NAMALWA (cell line): ENCODE measurements around the gene CHD6.

ENCODE experiments used
- DNase-seq: peaks from one replicate; pipeline ENCODE4 v3.0.0-alpha.2; 2015; ENCODE audit warnings: low spot score

CHD6 gene

GRCh38 chr20:41393705-41394066, 224.5 kb downstream of the CHD6 start:
- DNase-seq = no peak

- no peak for DNase-seq
Observed at GRCh38 chr20:41392871-41393704, 225.1 kb downstream of the CHD6 start.

- no peak for DNase-seq
Observed at GRCh38 chr20:41392295-41392694, 225.9 kb downstream of the CHD6 start.

DNA sequence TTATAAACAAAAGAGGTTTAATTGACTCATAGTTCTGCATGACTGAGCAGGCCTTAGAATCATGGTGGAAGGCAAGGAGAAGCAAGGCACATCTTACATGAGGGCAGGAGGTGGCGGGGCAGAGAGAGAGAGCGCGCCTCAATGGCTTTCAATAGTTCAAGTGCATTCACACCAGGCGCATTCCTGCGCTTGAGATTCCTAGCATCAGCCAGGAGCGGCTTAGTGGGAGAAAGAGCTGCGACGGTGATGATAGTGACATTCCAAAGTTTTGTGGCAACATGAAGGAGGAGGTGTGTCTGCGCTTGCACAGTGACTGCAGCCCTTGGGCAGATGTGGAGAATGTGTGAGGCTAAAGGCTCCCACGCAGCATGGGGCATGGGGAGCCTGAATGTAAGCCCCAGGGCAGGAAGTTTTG, 226.6 kb downstream of the CHD6 start:
- no peak for DNase-seq

DNA sequence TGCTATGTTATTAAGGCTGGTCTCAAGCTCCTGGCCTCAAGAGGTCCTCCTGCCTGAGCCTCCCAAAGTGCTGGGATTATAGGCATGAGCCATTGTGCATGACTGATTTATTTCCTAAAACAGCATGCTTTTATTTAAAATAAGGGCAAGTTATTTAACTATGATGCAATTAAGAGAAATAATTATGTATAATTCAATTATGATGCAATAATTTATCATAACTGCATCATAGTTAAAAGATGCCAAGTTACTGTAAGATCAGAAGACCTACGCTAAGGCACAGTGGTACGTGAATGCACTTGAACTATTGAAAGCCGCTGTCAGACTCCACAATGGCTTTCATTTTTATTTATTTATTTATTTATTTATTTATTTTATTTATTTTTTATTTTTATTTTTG, 227.3 kb downstream of the CHD6 start:
- no peak for DNase-seq

DNA sequence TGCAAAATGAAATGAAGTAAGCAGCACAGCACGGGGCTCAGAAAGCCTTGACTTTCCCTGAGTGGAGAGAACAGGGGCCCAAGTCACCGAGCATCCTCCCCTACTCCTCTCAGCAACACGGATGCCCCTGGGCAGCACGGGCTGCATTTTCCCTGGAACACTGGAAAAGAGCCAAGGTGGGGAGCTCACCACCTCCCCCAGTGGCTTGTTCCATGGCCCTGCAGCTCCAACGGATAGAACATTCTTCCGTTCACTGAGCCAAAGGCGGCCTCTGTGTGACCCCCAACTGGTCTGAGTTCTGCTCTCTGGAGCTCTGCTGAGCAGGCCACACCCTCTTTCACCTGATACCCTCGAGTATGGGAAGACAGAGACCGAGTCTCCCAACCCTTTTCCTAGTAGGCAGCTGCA, 230.7 kb downstream of the CHD6 start:
- DNase-seq = no peak

DNA sequence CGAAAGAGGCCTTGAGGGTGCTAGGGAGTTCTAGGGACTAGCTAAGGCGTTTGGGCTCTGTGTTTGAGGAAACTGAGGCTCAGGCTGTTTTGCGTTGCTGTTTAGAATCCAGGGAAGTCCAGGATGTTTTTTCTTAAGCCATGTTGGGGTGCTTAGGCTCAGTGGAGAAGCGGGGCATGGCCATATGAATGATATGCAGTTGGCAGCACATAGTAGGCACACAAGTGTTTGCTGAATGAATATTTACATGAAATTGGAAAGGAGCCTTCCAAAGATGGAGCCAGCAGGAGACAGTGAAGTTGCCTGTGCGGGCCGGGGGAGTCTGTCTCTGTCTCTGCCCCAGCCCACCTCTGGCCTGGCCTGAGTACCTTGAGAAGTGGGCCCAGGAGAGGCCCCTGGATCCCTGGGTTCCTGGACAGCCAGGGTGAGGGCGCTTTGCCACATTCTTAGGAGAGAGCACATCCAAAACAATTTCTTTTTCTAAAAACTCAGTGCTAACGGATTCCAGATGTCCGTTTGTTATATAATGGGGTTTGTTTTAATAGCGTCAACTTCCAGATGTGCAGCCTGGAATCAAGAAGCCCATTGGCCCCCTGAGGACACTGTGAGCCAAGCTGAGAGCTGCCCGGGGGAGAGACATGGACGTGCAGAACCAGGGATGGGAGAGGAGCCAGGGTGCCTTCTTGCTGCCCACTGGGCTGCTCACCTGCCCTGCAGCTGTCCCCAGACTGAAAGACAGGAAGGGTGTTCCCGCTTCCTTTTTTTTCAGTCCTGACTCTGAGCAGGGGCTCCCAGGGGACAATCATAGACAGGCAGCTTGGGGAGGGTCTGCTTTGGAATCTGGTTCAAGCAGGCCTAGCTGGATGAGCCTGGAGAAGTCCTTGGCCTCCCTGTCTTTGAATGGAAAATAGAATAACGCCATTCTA, 231.4 kb downstream of the CHD6 start:
- no peak for DNase-seq

DNA sequence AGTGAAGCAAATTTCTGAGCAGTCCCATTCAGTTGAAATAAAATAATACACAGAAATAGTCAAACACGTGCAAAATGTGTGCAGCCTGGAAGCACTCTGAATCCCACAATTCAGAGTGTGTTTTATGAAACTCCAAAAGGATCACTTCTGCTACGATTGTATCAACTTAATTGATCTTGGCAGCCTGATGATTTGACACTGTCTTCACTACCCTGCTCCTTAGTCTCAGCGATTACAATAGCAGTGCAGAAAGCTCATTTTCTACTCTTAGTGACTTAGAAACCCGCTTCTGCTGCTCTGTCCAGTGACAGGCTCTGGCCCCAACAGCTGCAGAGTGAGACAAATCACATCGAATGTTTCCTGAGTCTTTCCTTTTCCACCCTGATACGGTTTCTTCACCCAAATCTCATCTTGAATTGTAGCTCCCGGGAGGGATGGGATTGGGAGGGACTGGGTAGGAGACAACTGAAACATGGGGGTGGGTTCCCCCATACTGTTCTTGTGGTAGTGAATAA, 235.3 kb downstream of the CHD6 start:
- no peak for DNase-seq

GRCh38 chr20:41380551-41381193, 237.5 kb downstream of the CHD6 start:
- no peak for DNase-seq

DNA sequence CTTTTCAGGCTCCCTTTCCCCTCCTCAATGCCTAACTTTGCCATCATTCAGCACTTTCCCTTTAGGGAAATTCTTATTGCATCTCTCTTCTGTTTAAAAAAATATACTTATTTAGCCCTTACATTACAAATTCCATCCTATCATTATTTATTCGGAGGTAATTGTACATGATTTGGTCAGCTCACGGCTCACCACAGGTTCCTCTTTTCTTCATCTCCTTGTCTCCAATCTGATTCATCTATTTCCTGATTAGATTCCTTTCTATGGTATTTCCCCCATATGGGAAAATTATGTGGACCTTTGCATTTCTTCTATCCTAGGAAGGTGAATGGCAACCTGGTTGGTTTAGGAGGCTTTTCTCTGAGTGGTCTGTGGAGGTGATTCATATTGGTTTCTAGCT, 238.6 kb downstream of the CHD6 start:
- no peak for DNase-seq

DNA sequence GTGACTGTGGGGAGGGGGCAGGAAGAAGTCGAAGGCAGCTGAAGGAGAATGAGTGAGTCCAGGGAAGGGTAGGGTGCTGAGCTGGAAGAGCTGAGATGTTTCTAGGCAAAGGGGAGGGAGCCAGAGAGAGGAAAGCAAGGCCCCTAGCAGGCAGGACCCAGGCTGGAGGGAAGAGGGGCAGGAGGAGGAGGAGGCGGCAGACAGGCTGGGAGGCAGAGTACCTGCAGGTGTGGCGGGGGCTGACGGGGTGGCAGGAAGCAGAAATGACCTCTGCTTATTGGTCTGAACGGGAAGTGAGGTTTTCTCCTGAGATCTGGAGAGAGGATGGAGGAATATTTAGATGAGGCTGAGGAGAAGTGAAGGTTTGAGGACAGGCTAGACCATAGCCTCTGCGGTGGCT, 240.9 kb downstream of the CHD6 start:
- no peak for DNase-seq

DNA sequence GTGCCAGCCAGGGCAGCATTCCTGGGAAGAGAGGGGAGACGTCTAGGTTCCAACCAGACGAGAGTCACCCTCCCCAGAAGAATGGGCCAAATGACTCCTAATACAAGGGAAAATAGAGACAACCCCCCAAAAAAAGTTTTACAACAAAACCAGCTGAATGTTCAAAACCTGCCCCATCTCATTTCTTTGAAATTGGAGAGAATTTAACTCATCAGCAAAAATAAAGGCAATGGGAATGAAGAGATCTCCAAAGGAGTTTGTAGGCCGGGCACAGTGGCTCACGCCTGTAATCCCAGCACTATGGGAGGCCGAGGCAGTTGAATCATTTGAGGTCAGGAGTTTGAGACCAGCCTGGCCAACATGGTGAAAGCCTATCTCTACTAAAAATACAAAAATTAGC, 241.8 kb downstream of the CHD6 start:
- DNase-seq = no peak

- no peak for DNase-seq
Observed at GRCh38 chr20:41375846-41376245, 242.3 kb downstream of the CHD6 start.

- DNase-seq = no peak
Observed at GRCh38 chr20:41373931-41374920, 244.0 kb downstream of the CHD6 start.

DNA sequence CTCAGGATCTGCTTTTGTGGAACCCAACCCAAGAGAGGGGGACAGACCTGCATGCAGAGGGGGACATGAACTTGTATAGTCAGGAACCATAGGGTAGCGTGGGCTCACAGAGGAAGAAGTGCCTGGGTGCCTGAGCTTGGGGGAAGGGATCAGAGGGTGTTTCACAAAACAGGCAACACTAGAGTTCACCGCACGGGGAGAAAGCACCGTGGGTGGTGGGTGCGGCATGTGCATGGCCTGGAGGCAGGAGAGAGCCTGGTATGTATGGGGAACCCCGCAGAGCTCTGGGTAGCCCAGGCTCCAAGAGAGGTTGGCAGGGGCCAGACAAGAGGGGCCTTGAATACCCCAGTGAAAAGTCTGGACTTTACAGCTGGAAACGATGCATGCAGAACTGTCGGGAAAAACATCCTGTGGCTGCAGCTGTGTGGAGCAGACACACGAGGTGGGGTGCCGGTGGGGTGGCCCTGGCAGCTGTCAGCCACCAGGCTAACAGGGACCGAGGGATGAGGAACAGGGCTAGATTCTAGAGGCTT, 244.9 kb downstream of the CHD6 start:
- no peak for DNase-seq

GRCh38 chr20:41371371-41371770, 246.8 kb downstream of the CHD6 start:
- DNase-seq = no peak

DNA sequence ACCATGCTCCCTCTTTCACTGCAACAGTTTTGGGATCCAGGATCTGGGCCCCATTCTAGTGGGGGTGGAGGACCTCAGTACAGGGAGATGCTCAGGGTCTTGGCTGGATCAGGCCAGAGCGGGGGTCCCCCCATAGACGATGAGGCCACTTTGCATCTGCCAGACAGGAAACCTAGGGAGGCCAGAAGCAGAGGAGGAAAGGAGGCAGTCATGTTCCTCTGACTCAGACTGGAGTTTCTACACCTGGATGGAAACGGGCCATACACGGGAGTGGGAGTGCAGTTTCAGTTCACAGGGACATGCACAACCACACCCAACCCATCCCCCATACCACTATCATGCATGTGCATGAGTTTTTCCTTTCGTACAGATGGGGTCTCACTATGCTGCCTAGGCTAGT, 248.0 kb downstream of the CHD6 start:
- DNase-seq = no peak

- no peak for DNase-seq
Observed at GRCh38 chr20:41369673-41370072, 248.5 kb downstream of the CHD6 start.

GRCh38 chr20:41367956-41368355, 250.2 kb downstream of the CHD6 start:
- no peak for DNase-seq

DNA sequence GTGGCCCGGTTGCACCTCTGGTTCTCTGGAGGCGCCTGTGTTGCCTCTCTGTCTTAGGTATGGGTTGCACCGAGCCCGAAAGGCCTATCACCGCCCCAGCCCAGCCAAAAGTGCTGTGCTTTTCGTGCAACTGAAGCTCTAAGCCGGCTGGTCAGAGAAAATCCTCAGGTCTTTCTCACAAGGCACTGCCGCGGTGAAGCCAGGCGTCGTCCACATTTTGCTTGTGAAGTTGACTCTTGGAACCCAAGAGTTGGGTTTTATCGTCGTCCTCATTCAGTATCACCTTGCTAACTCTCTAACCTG, 250.8 kb downstream of the CHD6 start:
- no peak for DNase-seq
